GM12873 (cell line): ENCODE results near the gene ADAM12.

Experiments
- TF ChIP-seq, protein P1 (sequence below): IDR thresholded peaks from 2 replicates; pipeline ENCODE4 v1.5.1; 2012; ENCODE audit warnings: low read depth, mild to moderate bottlenecking, moderate library complexity, low read length, control low read depth; ENCODE audit not compliant: insufficient read depth; ENCODE audit errors: missing control alignments

ADAM12 gene

GRCh38 chr10:126110489-126111180 is 277.6 kb downstream of the ADAM12 start:
- TF ChIP-seq, protein P1, sequence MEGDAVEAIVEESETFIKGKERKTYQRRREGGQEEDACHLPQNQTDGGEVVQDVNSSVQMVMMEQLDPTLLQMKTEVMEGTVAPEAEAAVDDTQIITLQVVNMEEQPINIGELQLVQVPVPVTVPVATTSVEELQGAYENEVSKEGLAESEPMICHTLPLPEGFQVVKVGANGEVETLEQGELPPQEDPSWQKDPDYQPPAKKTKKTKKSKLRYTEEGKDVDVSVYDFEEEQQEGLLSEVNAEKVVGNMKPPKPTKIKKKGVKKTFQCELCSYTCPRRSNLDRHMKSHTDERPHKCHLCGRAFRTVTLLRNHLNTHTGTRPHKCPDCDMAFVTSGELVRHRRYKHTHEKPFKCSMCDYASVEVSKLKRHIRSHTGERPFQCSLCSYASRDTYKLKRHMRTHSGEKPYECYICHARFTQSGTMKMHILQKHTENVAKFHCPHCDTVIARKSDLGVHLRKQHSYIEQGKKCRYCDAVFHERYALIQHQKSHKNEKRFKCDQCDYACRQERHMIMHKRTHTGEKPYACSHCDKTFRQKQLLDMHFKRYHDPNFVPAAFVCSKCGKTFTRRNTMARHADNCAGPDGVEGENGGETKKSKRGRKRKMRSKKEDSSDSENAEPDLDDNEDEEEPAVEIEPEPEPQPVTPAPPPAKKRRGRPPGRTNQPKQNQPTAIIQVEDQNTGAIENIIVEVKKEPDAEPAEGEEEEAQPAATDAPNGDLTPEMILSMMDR = no peak

DNA sequence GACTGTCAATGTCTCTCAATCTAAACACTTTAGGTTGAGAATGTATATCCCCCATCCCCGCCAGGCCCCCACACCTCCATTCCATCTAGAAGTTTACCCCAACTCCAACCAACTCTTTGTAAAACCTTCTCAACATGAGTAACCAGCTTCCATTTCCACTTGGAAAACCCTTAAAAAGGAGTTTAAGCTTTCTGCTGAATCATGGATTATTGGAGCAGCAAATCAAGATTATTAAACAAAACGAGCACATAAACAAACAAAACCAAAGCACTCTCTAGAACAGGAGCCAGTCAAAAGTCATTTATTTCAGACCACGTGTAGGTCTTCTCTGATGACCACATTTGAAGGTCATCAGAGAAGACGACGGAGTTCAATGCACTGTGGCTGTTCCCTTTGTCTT is 278.4 kb downstream of the ADAM12 start:
- TF ChIP-seq, protein P1 = no peak

DNA sequence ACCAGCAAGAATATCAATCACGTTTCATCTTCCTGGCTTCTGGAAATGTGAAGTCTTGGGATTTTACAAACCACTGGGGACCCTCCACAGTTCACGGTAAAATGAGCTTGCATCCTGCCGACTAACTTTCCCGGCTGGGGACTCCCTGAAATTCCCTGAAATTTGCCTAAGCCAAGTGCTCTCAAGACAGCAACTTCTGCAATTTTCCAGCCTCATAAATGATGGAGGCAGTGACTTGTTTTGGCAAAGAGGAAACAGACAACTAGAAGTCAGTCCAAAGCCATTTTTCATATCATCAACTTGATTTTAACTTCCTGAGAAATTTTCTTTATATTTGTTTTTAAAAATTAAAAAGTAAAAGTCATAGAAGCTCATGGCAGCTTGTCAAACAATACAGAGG is 279.6 kb downstream of the ADAM12 start:
- TF ChIP-seq, protein P1 = no peak

DNA sequence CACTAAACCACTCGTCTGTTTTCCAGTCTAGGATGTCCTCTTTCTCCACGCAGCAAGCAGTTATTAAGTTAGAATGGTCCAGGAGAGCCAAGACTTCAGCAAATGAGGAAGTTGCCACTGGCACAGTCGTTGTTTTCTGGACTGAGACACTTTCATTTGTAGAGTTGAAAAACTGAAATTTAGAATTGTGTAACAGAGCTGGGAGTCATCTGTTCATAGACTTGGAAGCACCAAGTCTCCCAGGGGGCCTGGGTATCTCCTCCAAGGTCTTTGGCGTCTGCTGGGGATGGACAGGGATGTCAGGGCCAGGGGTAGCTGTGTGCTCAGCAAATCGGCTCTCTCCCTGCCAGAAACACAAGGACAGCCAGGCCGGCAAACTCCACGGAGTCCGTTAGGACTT is 283.5 kb downstream of the ADAM12 start:
- TF ChIP-seq, protein P1 = no peak

DNA sequence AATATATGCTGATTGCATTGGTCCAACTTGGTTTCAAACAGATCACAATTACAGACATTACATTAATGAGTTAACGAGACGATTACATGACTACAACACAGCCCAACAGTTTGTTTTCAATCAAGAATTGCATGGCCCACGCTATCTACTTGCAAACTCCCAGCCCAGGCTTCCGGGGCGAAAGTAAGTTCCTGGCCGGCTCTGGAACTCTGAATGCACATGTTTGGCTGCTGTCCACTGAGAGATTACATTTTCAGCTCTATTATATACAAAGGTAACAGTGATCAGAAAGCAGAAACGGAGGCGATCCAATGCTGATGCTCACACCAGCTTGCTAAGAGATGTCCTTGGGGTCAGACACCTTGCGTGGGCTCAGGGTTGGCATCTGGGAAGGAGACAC is 285.6 kb downstream of the ADAM12 start:
- TF ChIP-seq, protein P1 = no peak

GRCh38 chr10:126101736-126102135 is 286.5 kb downstream of the ADAM12 start:
- TF ChIP-seq, protein P1 = no peak

DNA sequence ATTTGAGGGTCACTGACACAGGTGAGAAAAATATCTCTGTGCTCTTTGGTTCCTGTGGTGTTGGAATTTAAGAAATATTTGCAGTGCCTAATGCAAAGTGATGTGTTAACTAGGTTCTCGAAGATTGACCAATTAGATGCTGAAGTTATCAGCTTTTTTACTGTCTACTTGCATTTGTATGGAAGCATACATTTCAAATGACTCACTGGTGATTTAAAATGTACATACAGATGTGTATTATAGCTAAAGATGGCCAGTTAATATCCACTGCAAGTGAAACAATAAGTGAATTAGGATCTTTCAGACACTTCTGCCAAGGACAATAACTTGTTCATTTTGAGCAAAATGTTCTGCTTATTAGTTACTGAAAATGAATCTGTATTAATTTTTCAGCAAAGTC is 287.0 kb downstream of the ADAM12 start:
- TF ChIP-seq, protein P1 = no peak

DNA sequence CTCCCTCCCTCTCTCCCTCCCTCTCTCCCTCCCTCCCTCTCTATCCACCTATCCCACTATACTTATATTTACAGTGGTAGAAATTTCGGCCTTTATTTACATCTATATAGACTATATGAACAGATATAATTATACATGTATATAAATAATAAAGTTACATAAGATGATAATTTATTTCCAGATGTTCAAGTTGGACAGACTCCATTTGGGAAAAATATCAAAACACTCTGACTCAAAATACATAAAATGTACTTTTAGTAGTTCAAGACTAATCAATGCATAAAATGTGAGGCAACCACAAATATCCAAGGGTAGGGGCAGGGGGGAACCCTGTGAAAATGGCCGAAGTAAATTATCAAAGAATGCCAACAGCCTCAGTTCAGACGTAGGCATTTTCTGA is 288.9 kb downstream of the ADAM12 start:
- TF ChIP-seq, protein P1 = no peak
